HepG2 (cell line): ENCODE data around the gene DRD3. TPM values are rescaled to one million over a fixed set of nuclear protein-coding genes. Genes with fewer than 3 reads are reported as not detected.

Experiments
- ATAC-seq: fragments of 200-7000 bp; cut with Tn5 transposase; 3 replicates; pipeline ENCODE4 v1.9.1; 2020; ENCODE audit warnings: mild to moderate bottlenecking, moderate library complexity
- BruUV-seq: library from RNA; stranded (reverse); fragments of 400-500 nt; replicated peaks from 2 replicates; lab custom pipeline; 2021; lab: Mats Ljungman, UMichigan
- CTCF ChIA-PET: fragments of 300-600 bp; formaldehyde crosslinking; extraction: SDS; loops from one replicate; lab custom pipeline; 2021; ENCODE audit warnings: low total read pairs, inconsistent platforms, low intra/inter-chr PET ratio; lab: Yijun Ruan, JAX
- POLR2A ChIA-PET: fragments of 350-600 bp; sonication (Branson Sonifier 250); formaldehyde crosslinking; loops from one replicate; lab custom pipeline; 2020; ENCODE audit warnings: antibody characterized with exemption, inconsistent platforms; lab: Yijun Ruan, JAX
- DNase-seq: peaks from one replicate; pipeline ENCODE4 v3.0.0-alpha.2; 2015; ENCODE audit warnings: low spot score
- FAIRE-seq: peaks from 3 replicates; lab custom pipeline; 2011; peaks lifted over from hg19 to GRCh38; lab: Jason Lieb, UNC
- H2AFZ ChIP-seq: one replicate; pipeline ENCODE4 v1.6.1; 2011; ENCODE audit warnings: low read length, inconsistent platforms
- H3K27ac ChIP-seq: fragments of 300-600 bp; 3 replicates; pipeline ENCODE4 v1.8.0; 2011; ENCODE audit warnings: mixed run types, mild to moderate bottlenecking, mixed read lengths, low read length, inconsistent platforms; ENCODE audit not compliant: insufficient read depth; ENCODE audit errors: extremely low read length
- H3K27me3 ChIP-seq, 2 experiments: fragments of 200-600 bp in 1 of 2; 2 replicates in 1 of 2; 3 replicates in 1 of 2; pipeline versions ENCODE4 v1.6.0 to v1.8.0; 2011; ENCODE audit warnings: low read length in 2 of 2, mild to moderate bottlenecking in 2 of 2, moderate library complexity in 2 of 2, inconsistent platforms in 1 of 2; ENCODE audit not compliant: insufficient read depth in 2 of 2, control insufficient read depth in 1 of 2
- H3K36me3 ChIP-seq, 2 experiments: fragments of 200-600 bp in 1 of 2; replicated peaks in 1 of 2; 2 replicates in 1 of 2; 3 replicates in 1 of 2; pipeline versions ENCODE4 v1.5.1 to v1.8.0; 2011; ENCODE audit warnings: low read length in 2 of 2, inconsistent platforms in 1 of 2; ENCODE audit not compliant: insufficient read depth in 2 of 2, control insufficient read depth in 1 of 2
- H3K4me1 ChIP-seq: 2 replicates; pipeline ENCODE4 v1.5.1; 2012; ENCODE audit warnings: low read length, inconsistent platforms; ENCODE audit not compliant: insufficient read depth
- H3K4me2 ChIP-seq: 2 replicates; pipeline ENCODE4 v1.6.0; 2011; ENCODE audit warnings: low read depth, low read length, inconsistent platforms
- H3K4me3 ChIP-seq, 3 experiments: fragments of 200-600 bp in 1 of 3; sonication (generic), shearing (Covaris generic) in 1 of 3; replicated peaks in 1 of 3; 2 replicates each; pipeline ENCODE4 v1.5.1; 2011 to 2016; ENCODE audit warnings: low read length in 3 of 3, inconsistent platforms in 2 of 3, low read depth in 2 of 3, mild to moderate bottlenecking in 2 of 3, control low read depth in 1 of 3, mixed read lengths in 1 of 3; ENCODE audit not compliant: insufficient read depth in 1 of 3
- H3K79me2 ChIP-seq: one replicate; pipeline ENCODE4 v1.6.1; 2011; ENCODE audit warnings: low read length, inconsistent platforms; ENCODE audit not compliant: insufficient read depth
- H3K9ac ChIP-seq: 2 replicates; pipeline ENCODE4 v1.6.0; 2011; ENCODE audit warnings: mild to moderate bottlenecking, low read depth, low read length, inconsistent platforms; ENCODE audit not compliant: insufficient read depth
- H3K9me3 ChIP-seq: 2 replicates; pipeline ENCODE4 v1.5.1; 2012; ENCODE audit warnings: mild to moderate bottlenecking, low read length
- H4K20me1 ChIP-seq: 2 replicates; pipeline ENCODE4 v1.6.0; 2011; ENCODE audit warnings: inconsistent platforms, mild to moderate bottlenecking, low read length, moderate library complexity; ENCODE audit not compliant: insufficient read depth
- DDIT3 ChIP-seq: sonication (generic); formaldehyde crosslinking; IDR thresholded peaks from 2 replicates; pipeline ENCODE4 v1.4.0; 2020; ENCODE audit warnings: mild to moderate bottlenecking, missing genetic modification reagents
- FOXA1 ChIP-seq, 2 experiments: fragments of 450-650 bp in 1 of 2; sonication (generic) in 1 of 2; formaldehyde crosslinking in 1 of 2; IDR thresholded peaks; 2 replicates each; pipeline versions ENCODE4 v1.4.0 to v1.6.1; 2016 to 2020; ENCODE audit warnings: missing genetic modification reagents in 1 of 2
- IRF1 ChIP-seq: sonication (generic); formaldehyde crosslinking; IDR thresholded peaks from 2 replicates; pipeline ENCODE4 v1.4.0; 2020; ENCODE audit warnings: low read depth, mild to moderate bottlenecking, missing genetic modification reagents
- NFE2L1 ChIP-seq: sonication (generic); formaldehyde crosslinking; IDR thresholded peaks from 2 replicates; pipeline ENCODE4 v1.4.0; 2020; ENCODE audit warnings: missing genetic modification reagents, mild to moderate bottlenecking, borderline replicate concordance
- SKIL ChIP-seq: sonication (generic); formaldehyde crosslinking; IDR thresholded peaks from 2 replicates; pipeline ENCODE4 v1.8.0; 2022; ENCODE audit warnings: missing genetic modification reagents, mild to moderate bottlenecking, moderate library complexity, borderline replicate concordance
- STAT5B ChIP-seq: sonication (generic); formaldehyde crosslinking; IDR thresholded peaks from 2 replicates; pipeline ENCODE4 v1.4.0; 2020; ENCODE audit warnings: missing genetic modification reagents
- THYN1 ChIP-seq: sonication (generic); formaldehyde crosslinking; IDR thresholded peaks from 2 replicates; pipeline ENCODE4 v1.8.1; 2023; ENCODE audit warnings: low read depth, mild to moderate bottlenecking, moderate library complexity, missing genetic modification reagents, borderline replicate concordance
- TIGD3 ChIP-seq: sonication (generic); formaldehyde crosslinking; IDR thresholded peaks from 2 replicates; pipeline ENCODE4 v1.5.1; 2020; ENCODE audit warnings: mild to moderate bottlenecking, missing genetic modification reagents, borderline replicate concordance
- ZNF282 ChIP-seq: fragments of 450-650 bp; IDR thresholded peaks from 2 replicates; pipeline ENCODE4 v1.6.1; 2018; ENCODE audit not compliant: partially characterized antibody
- ZNF362 ChIP-seq: sonication (generic); formaldehyde crosslinking; IDR thresholded peaks from 2 replicates; pipeline ENCODE4 v1.4.0; 2020; ENCODE audit warnings: missing genetic modification reagents, mild to moderate bottlenecking, borderline replicate concordance
- ZNF607 ChIP-seq: sonication (generic); formaldehyde crosslinking; IDR thresholded peaks from 2 replicates; pipeline ENCODE4 v1.5.1; 2020; ENCODE audit warnings: missing genetic modification reagents, mild to moderate bottlenecking, borderline replicate concordance
- ZNF775 ChIP-seq: sonication (generic); formaldehyde crosslinking; IDR thresholded peaks from 2 replicates; pipeline ENCODE4 v1.4.0; 2020; ENCODE audit warnings: missing genetic modification reagents, mild to moderate bottlenecking, moderate library complexity, borderline replicate concordance
- ZSCAN31 ChIP-seq: sonication (generic); formaldehyde crosslinking; IDR thresholded peaks from 2 replicates; pipeline ENCODE4 v1.5.0; 2020; ENCODE audit warnings: low read depth, mild to moderate bottlenecking, missing genetic modification reagents
- WGBS: methylation state at CpG from one replicate; pipeline ENCODE4 v1.1.6; 2017; ENCODE audit warnings: low lambda C conversion rate; 5-methylcytosine and 5-hydroxymethylcytosine counted together
- in situ Hi-C: cut with HindIII; loops from 2 replicates; pipeline ENCODE4 v1.10.0; 2017; ENCODE audit warnings: low pct_unique_long_range_greater_than_20kb; ENCODE audit not compliant: extremely low pct_ligation_motif_present
- intact Hi-C: fragments of 100-400 bp; cut with micrococcal nuclease; formaldehyde crosslinking; loops from one replicate; pipeline ENCODE4 v1.10.0; 2022; ENCODE audit not compliant: unreplicated experiment
- polyA plus RNA-seq, 8 experiments: library from polyadenylated mRNA; depleted of rRNA in 3 of 8; stranded (reverse) in 7 of 8; unstranded in 1 of 8; fragments of >200 nt; fragmentation: Illumina TruSeq in 4 of 8; extraction: Trizol in 4 of 8; gene quantifications; 2 replicates each; pipeline versions ENCODE4 v1.2.1 to v1.2.3, GENCODE V29; 2011 to 2016; ENCODE audit warnings: low read depth in 4 of 8, missing spikeins in 1 of 8, mixed read lengths in 1 of 8; ENCODE audit not compliant: insufficient read depth in 1 of 8
- total RNA-seq, 5 experiments: library from RNA; depleted of rRNA; stranded (reverse); fragments of >200 nt; fragmentation: Illumina TruSeq; extraction: Trizol; gene quantifications; 2 replicates each; pipeline ENCODE4 v1.2.3, GENCODE V29; 2016; ENCODE audit warnings: low read depth in 1 of 5

DRD3 gene
- total and polyA plus RNA-seq, 2 of the 13 experiments (the other 11 are each of a cell fraction or from before 2014, with no cell fraction given) = not detected

- in situ Hi-C loops = no loop called here
- TF ChIP-seq THYN1 (CRISPR knock-in tag) (no peak), ZNF775 (CRISPR knock-in tag) (no peak), FOXA1 (IDR thresholded peaks at IDR 0.05) (no peak), FOXA1 (CRISPR knock-in tag; IDR thresholded peaks at IDR 0.05) (no peak), NFE2L1 (no peak), ZNF362 (CRISPR knock-in tag) (no peak), IRF1 (CRISPR knock-in tag) (no peak), SKIL (CRISPR knock-in tag) (no peak), TIGD3 (CRISPR knock-in tag) (no peak), ZNF282 (no peak), ZNF607 (no peak), ZSCAN31 (CRISPR knock-in tag) (no peak), DDIT3 (CRISPR knock-in tag) (no peak), STAT5B (CRISPR knock-in tag) (no peak)
- ChIA-PET CTCF (no interaction called here), POLR2A (no interaction called here)
- WGBS = 23% methylated on average over 5 of the region's 5 CpGs
- no peak for FAIRE-seq
- H3K4me2 ChIP-seq = no peak overlapping the region
- BruUV-seq = no TSS peak
- H4K20me1 ChIP-seq = no peaks in the 10 kb centered on the region
- H3K9me3 ChIP-seq = no peaks in the 10 kb centered on the region
- no peaks in the 10 kb centered on the region for H3K4me1 ChIP-seq
- no peak overlapping the region for H3K9ac ChIP-seq
- ATAC-seq = no peak
- H2AFZ ChIP-seq = no peak overlapping the region
- H3K27me3 ChIP-seq = peaks cover 0 to 5% of the 10 kb centered on the region in 2 experiments; a peak in 1 of 5 replicates
- intact Hi-C loops = no loop called here
- H3K4me3 ChIP-seq = no peak overlapping the region
- H3K79me2 ChIP-seq = no peaks in the 10 kb centered on the region
- DNase-seq = no peak
- no peaks in the 10 kb centered on the region for H3K36me3 ChIP-seq
- H3K27ac ChIP-seq = no peak overlapping the region
Observed at GRCh38 chr3:114110439-114110838, 68.4 kb downstream of the DRD3 start.
